ENCODE data around the gene SETBP1.

Gene SETBP1

DNA sequence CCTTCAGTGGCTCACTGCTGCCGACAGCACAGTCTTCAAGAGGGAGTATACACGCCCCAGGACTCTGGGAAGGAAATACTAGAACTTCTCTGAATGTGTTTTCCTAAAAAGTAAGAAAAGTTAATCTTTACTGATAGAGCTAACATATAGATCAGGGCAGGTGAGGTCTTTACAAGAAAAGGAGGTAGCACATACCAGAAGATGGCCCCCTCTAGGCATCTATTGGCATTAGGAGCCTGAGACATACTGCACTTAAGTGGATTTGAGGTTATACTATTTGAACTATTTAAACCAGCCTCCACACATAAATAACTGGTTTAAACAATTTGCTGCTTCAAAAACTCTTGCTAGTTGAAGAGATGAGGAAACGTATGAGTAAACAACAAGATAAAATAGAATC lies 406.1 kb downstream of the SETBP1 start:
- DNase-seq (ENCODE audit: insufficient read length) (no peak), FAIRE-seq (no peak)
- TF ChIP-seq POLR2AphosphoS5 (IDR thresholded peaks at IDR 0.05; ENCODE audit: low read depth, low read length) (no peak), TAF1 (IDR thresholded peaks at IDR 0.05; ENCODE audit: borderline replicate concordance, low read depth, low read length) (no peak), POLR2A (IDR thresholded peaks at IDR 0.05; ENCODE audit: low read depth, low read length) (no peak)

DNA sequence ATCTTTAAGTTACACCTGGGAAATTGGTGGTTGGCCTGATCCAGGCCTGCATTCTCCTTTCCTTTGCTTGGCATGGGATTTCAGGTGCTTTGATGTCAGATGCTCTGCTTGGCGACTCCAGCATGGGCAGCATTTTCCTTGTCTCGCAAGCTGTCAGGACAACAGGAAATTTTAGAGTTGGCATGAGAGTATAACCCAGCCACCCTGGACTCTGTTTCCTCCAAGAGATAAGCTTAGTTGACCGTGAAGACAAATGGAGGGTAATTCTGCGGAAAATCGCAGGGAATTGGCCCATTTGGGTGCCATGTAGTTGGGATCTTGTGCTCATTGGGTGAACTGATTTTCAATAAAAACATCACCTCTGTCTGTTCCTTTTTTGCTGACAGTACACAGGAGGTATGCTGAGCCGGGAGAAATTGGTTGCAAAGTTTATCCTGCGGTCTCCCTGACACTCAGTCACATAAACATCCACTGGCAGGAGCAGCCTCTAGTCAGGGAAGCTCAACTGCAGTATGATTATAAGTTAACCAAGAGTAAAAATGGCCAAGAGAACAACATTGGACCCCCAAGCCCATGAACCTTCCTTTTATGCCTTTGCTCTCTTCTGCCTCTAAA lies 409.9 kb downstream of the SETBP1 start:
- TF ChIP-seq TAF1 (IDR thresholded peaks at IDR 0.05; ENCODE audit: borderline replicate concordance, low read depth, low read length) (no peak), POLR2AphosphoS5 (IDR thresholded peaks at IDR 0.05; ENCODE audit: low read depth, low read length) (no peak), POLR2A (IDR thresholded peaks at IDR 0.05; ENCODE audit: low read depth, low read length) (no peak)
- FAIRE-seq (no peak), DNase-seq (ENCODE audit: insufficient read length) (no peak)

DNA sequence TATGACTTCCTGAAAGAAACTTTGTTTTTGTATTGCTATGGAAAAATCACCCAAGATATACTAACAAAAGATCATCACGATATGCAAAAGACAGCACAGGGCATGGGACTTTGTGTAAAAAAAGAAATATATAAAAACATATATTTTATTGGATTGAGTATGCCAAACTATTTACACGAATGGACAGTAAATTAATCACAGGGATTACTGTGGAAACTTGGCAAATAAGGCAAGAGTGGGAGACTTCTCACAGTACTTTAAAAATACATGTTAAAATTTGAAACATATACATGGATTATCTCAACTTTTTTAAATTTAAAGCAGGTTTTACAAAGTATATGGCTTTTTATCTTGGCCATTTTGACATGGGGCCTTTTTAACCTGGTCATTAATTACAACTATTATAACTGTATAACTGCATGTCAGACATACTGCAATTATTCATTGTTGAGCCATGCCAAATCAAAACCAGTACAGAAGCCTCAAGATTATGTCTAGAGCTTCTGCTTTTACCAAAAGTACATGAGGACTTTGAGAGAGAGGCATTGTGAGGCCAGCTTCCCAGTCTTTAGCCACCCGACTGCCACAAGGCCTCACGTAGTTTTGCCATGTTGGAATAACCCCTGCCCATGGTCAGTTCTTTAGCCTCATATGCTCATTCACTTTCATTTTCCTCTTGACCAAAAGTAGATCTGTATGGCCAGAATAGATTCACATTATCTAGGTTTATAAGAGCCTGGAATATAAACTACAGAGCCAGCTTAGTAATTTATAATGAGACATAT lies 419.8 kb downstream of the SETBP1 start:
- TF ChIP-seq POLR2A (IDR thresholded peaks at IDR 0.05; ENCODE audit: low read depth, low read length) = no peak
- no peak for TF ChIP-seq TAF1 (IDR thresholded peaks at IDR 0.05; ENCODE audit: borderline replicate concordance, low read depth, low read length)
- TF ChIP-seq POLR2AphosphoS5 (IDR thresholded peaks at IDR 0.05; ENCODE audit: low read depth, low read length) = no peak
- no peak for FAIRE-seq
- DNase-seq (ENCODE audit: insufficient read length) = no peak

DNA sequence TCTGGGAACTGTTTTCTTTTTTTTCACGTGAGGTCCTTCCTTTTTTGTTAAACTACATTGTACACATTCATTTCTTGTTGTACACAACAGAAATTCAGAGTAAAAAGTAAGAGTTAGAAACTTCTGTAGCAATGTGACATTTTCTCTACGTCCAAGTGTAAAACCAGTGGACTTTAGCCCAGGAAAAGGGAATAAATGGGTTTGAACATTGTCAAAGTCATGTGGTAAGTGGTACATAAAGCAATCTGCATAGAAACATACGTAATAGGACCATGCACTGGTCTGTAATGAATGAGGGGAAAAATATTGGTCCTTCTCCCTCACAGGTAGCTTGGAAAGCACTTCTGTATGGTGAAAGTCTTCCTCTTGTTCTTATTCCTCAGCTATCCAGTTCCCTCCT lies 421.4 kb downstream of the SETBP1 start:
- TF ChIP-seq POLR2A (IDR thresholded peaks at IDR 0.05; ENCODE audit: low read depth, low read length) = no peak
- TF ChIP-seq POLR2AphosphoS5 (IDR thresholded peaks at IDR 0.05; ENCODE audit: low read depth, low read length) = no peak
- no peak for TF ChIP-seq TAF1 (IDR thresholded peaks at IDR 0.05; ENCODE audit: borderline replicate concordance, low read depth, low read length)
- DNase-seq (ENCODE audit: insufficient read length) (no peak), FAIRE-seq (peak; percentile 73)

DNA sequence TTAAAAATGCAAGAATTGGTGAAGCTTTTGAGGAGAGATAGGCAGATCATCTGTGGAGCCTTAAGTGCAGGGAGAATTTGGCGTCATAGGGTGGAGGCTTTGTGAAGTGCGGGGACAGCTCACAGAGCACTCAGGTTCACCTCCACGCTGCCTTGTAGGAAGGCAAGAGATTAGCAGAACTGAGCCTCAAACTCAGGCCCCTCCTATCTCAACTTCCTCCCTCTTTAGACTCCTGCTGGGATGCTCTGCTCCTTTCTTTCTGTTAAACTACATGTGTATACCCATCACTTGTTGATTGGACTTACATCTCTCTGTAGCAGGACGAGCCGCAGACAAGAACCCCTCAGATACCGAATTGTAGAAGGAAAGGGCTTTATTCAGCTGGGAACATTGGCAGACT lies 422.2 kb downstream of the SETBP1 start:
- TF ChIP-seq POLR2AphosphoS5 (IDR thresholded peaks at IDR 0.05; ENCODE audit: low read depth, low read length) = no peak
- no peak for DNase-seq (ENCODE audit: insufficient read length)
- FAIRE-seq = peak; percentile 91

DNA sequence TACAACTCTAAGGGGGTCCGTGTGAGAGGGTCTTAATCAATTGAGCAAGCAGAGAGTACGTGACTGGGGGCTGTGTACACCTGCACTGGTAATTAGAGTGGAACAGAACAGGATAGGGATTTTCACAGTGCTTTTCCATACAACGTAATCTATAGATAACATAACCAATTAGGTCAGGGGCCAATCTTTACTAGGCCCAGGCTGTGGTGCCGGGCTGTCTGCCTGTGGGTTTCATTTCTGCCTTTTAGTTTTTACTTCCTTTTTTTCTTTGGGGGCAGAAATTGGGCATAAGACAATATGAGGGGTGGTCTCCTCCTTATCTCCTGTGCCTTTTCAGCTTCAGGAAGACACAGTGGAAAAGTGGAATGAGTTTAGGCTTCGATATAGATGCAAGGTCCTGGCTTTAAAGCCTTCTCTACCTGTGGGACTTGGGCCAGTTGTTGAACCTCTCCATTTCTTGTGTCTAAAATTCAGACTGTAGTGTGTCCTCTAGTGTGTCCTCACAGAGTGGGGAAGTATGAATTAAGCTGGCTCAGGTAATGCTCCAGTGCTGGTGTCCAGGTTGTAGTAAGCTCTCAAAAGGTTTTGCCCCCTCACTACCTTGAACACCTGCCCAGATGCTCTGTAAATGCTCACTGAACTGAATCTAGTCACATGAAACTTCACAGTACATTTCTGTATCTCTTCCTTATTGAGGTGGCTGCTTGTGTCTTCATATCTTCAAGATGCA lies 422.8 kb downstream of the SETBP1 start:
- TF ChIP-seq POLR2AphosphoS5 (IDR thresholded peaks at IDR 0.05; ENCODE audit: low read depth, low read length) (no peak), POLR2A (IDR thresholded peaks at IDR 0.05; ENCODE audit: low read depth, low read length) (no peak), TAF1 (IDR thresholded peaks at IDR 0.05; ENCODE audit: borderline replicate concordance, low read depth, low read length) (no peak)
- DNase-seq (ENCODE audit: insufficient read length) = no peak
- no peak for FAIRE-seq

DNA sequence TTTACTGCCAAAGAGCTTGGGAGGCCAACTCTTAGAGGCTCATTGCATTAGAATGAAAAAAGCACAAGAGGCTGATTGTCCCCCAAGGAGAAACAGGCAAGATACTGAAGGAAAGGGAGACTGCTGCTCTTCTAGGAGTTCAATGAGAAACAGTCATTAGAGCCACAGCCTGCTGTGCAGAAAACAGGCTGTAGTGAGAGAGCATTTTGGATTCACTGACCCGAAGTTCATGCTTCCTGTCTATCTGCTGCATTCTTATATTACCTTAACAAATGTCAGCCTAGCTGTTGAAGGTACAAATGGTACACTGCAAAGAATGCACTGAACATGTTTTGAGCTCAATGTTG lies 423.3 kb downstream of the SETBP1 start:
- peak; percentile 95 for FAIRE-seq

DNA sequence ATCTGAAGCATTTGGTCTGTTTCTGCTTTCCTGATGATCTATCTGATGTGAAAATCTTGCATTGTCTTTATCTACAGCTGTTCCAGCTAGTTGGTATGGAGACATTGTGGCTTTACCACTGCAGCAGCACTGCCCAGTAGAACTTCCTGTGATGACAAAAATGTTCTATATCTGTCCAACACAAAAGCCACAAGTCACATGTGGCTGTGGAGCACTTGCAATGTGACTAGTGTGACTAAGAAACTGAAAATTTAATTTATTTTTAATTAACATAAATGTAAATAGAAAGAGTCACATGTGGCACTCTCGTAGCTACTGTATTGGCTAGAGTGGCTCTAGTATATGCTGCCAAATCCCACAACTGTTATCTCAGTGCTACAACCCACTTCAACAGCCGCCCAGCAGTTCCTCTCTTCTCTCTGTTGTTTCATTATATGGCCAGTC lies 425.7 kb downstream of the SETBP1 start:
- FAIRE-seq (peak; percentile 93), DNase-seq (ENCODE audit: insufficient read length) (no peak)
- TF ChIP-seq POLR2AphosphoS5 (IDR thresholded peaks at IDR 0.05; ENCODE audit: low read depth, low read length) (no peak), TAF1 (IDR thresholded peaks at IDR 0.05; ENCODE audit: borderline replicate concordance, low read depth, low read length) (no peak), POLR2A (IDR thresholded peaks at IDR 0.05; ENCODE audit: low read depth, low read length) (no peak)

More for the DNA sequence above, 423.3 kb downstream of the SETBP1 start:
- DNase-seq (ENCODE audit: insufficient read length) = no peak
- TF ChIP-seq POLR2A (IDR thresholded peaks at IDR 0.05; ENCODE audit: low read depth, low read length) (no peak), POLR2AphosphoS5 (IDR thresholded peaks at IDR 0.05; ENCODE audit: low read depth, low read length) (no peak), TAF1 (IDR thresholded peaks at IDR 0.05; ENCODE audit: borderline replicate concordance, low read depth, low read length) (no peak)

DNA sequence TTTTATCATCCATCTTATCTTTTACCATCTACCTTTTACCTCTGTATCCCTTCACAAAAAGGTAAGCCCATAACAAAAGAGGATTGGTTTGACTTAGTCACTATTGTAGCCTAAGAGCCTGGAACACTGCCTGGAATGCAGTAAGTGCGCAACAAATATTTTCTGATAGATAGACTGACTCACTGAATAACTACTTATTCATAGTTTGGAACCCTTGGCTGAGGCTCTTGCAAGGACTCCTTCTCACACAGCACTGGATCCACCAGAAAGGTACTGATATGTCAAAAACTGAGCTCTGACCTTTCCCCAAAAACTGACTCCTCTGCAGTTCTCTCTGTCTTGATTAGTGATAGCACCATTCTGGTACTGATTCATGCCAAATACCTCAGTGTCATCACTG lies 426.7 kb downstream of the SETBP1 start:
- FAIRE-seq (no peak), DNase-seq (ENCODE audit: insufficient read length) (no peak)
- TF ChIP-seq TAF1 (IDR thresholded peaks at IDR 0.05; ENCODE audit: borderline replicate concordance, low read depth, low read length) = no peak
- TF ChIP-seq POLR2AphosphoS5 (IDR thresholded peaks at IDR 0.05; ENCODE audit: low read depth, low read length) = no peak
- TF ChIP-seq POLR2A (IDR thresholded peaks at IDR 0.05; ENCODE audit: low read depth, low read length) = no peak

DNA sequence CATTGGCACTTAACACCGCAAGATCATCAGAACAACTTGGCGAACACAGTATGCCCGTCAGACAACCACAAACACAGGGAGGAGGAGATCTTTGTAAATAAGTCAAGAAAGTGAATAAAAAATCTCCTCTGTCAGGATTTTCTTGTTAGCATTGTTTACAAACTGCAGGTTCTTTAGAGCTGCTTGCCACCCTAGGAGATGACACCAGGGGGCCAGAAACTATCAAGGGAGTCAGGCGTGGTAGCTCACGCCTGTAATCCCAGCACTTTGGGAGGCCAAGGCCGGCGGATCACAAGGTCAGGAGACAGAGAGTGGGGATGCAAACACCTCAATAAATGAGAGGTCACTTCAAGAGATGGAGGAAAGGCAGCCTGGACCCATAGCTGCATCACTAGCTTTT lies 428.1 kb downstream of the SETBP1 start:
- TF ChIP-seq POLR2AphosphoS5 (IDR thresholded peaks at IDR 0.05; ENCODE audit: low read depth, low read length) = no peak
- no peak for TF ChIP-seq TAF1 (IDR thresholded peaks at IDR 0.05; ENCODE audit: borderline replicate concordance, low read depth, low read length)
- TF ChIP-seq POLR2A (IDR thresholded peaks at IDR 0.05; ENCODE audit: low read depth, low read length) = no peak
- DNase-seq (ENCODE audit: insufficient read length) (no peak), FAIRE-seq (no peak)

DNA sequence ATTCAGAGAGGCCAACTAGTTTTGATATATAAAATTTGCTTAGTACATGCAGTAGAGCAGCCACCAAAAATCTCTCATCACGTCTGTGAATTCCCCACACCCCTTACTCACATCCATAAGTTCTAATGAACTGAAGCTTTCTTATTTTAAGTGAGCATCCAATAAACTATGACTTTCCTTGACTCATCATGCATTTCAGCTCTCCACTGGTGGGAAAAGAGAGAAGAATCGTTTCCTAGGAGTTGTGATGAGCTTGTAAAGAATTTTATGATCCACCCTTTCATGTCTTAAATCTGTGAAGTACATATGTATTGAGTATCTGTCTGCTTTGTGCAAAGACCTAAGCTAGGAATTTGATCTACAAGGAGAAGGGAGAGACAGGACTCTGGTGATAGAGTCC lies 428.6 kb downstream of the SETBP1 start:
- FAIRE-seq = no peak
- no peak for DNase-seq (ENCODE audit: insufficient read length)
- no peak for TF ChIP-seq TAF1 (IDR thresholded peaks at IDR 0.05; ENCODE audit: borderline replicate concordance, low read depth, low read length)
- TF ChIP-seq POLR2A (IDR thresholded peaks at IDR 0.05; ENCODE audit: low read depth, low read length) = no peak
- TF ChIP-seq POLR2AphosphoS5 (IDR thresholded peaks at IDR 0.05; ENCODE audit: low read depth, low read length) = no peak

DNA sequence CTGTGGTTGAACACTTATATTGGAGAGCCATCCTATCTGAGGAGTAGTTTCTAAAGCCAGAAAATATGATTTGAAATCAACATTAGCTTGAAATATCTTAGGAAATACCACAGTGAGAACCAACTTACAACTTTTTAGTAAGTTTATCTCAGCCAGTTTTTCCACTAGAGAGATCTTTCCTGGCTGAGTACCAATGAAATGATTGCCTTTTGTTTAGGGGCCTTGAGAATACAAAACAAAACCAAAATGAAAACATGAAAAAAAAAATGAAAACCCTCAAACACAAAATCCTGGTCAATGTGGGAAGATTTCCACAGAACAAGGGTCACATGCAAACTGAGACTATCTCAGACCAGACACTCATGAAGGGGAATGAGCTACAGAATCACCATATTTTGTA lies 429.0 kb downstream of the SETBP1 start:
- no peak for TF ChIP-seq TAF1 (IDR thresholded peaks at IDR 0.05; ENCODE audit: borderline replicate concordance, low read depth, low read length)
- no peak for TF ChIP-seq POLR2A (IDR thresholded peaks at IDR 0.05; ENCODE audit: low read depth, low read length)
- no peak for TF ChIP-seq POLR2AphosphoS5 (IDR thresholded peaks at IDR 0.05; ENCODE audit: low read depth, low read length)
- no peak for FAIRE-seq

More for the DNA sequence above, 429.0 kb downstream of the SETBP1 start:
- no peak for DNase-seq (ENCODE audit: insufficient read length)
